ENCODE data around the gene ATP6V1A. TPM values are rescaled to one million over a fixed set of nuclear protein-coding genes. Genes with fewer than 3 reads are reported as not detected.
A peak's percentile ranks its signal among the peaks of the same experiment; 100 is the strongest.

The ATP6V1A gene
- total RNA-seq (42.7 and 44.3 TPM in 2 replicates), polyA plus RNA-seq (7.6 and 8.6 TPM in 2 replicates), polyA minus RNA-seq (10.3 and 12.0 TPM in 2 replicates)
- 37.0 TPM for total RNA-seq (2013)

GRCh38 chr3:113746548-113747282 is at the start of gene ATP6V1A:
Gene ATP6V1A (plus strand): TSS chr3:113747035. CDS start chr3:113778754, 31,719 bp downstream.
- Mint-ChIP-seq H3K9me3 (ENCODE audit: insufficient read depth) (no peaks in the 10 kb centered on the region), H3K27me3 (no peaks in the 10 kb centered on the region), H3K4me3 (peak within 1 kb of the TSS; percentile 97), H3K4me1 (peaks cover 57% of the 10 kb centered on the region), H3K27ac (peak within 1 kb of the TSS; percentile 100)
- intact Hi-C loops (cut with micrococcal nuclease), result loop anchor here (1.0 to 10.0 kb wide), 10 partner anchors 36 to 1184 kb away; partner anchors contain the start of genes ATG3, CCDC191, GTPBP8 and QTRT2
- Histone ChIP-seq H3K27me3 (replicated peaks in 1 of 4; ENCODE audit: control extremely low read depth in 1 of 4, control insufficient read depth in 3 of 4, insufficient read depth in 4 of 4, low read length in 3 of 4) (no peaks in the 10 kb centered on the region), H3K27ac (ENCODE audit: low read length in 2 of 2) (peak within 1 kb of the TSS; percentile 96 to 99), H3K4me3 (ENCODE audit: control extremely low read depth in 1 of 5, extremely low read depth in 1 of 5, insufficient read depth in 1 of 5, low read depth in 2 of 5, low read length in 4 of 5) (peak within 1 kb of the TSS; percentile 75 to 94 (median 85)), H3K4me1 (ENCODE audit: control insufficient read depth in 2 of 2, insufficient read depth in 2 of 2, low read length in 2 of 2) (peaks cover 32 to 42% of the 10 kb centered on the region in 2 donors), H2AFZ (ENCODE audit: insufficient read depth, low read depth, low read length, poor library complexity, severe bottlenecking) (peak within 1 kb of the TSS; percentile 93), H3K9ac (ENCODE audit: low read length) (peak within 1 kb of the TSS; percentile 90), H3K4me2 (replicated peaks; ENCODE audit: low read depth, low read length, poor library complexity, severe bottlenecking) (peak within 1 kb of the TSS; percentile 78), H3K9me3 (ENCODE audit: control extremely low read depth in 1 of 3, control insufficient read depth in 2 of 3, insufficient read depth in 1 of 3, low read length in 2 of 3) (no peaks in the 10 kb centered on the region), H4K20me1 (ENCODE audit: control insufficient read depth, insufficient read depth, low read length, poor library complexity, severe bottlenecking) (peaks cover 4% of the 10 kb centered on the region), H3K36me3 (replicated peaks in 1 of 2; ENCODE audit: control extremely low read depth in 1 of 2, control insufficient read depth in 1 of 2, extremely low read depth in 1 of 2, insufficient read depth in 2 of 2, low read length in 1 of 2) (no peaks in the 10 kb centered on the region), H3K79me2 (ENCODE audit: control insufficient read depth, insufficient read depth, low read length) (peaks cover 78% of the 10 kb centered on the region)
- CTCF ChIA-PET, result interaction anchor here (0.7 to 7.2 kb wide), 15 partner anchors 8 to 467 kb away, joined by 3 to 92 read pairs (median 9); partner anchors contain the start of genes GRAMD1C and SPICE1
- TF ChIP-seq EZH2 (IDR thresholded peaks at IDR 0.05; ENCODE audit: borderline replicate concordance, insufficient read depth, low read depth, low read length, poor library complexity, severe bottlenecking), result no peak
- no peak for TF ChIP-seq CTCF (IDR thresholded peaks at IDR 0.05)
- ATAC-seq (ENCODE audit: low read depth), result peak; percentile 48
- POLR2A ChIA-PET, result interaction anchor here (0.5 to 3.4 kb wide), 20 partner anchors 10 to 1185 kb away, joined by 3 to 24 read pairs (median 3); partner anchors contain the start of genes GRAMD1C, SPICE1 and USF3
- 2% methylated on average over 9 of the region's 34 CpGs for WGBS (ENCODE audit: insufficient coverage)
- peak; percentile 96 for DNase-seq
